ENCODE measurements around the gene FABP1. TPM values are rescaled to one million over a fixed set of nuclear protein-coding genes. Genes with fewer than 3 reads are reported as not detected.
A peak's percentile ranks its signal among the peaks of the same experiment; 100 is the strongest.

Gene FABP1
- polyA plus RNA-seq, 1 of the 3 experiments (the other 2 are of a cell fraction) = not detected

DNA sequence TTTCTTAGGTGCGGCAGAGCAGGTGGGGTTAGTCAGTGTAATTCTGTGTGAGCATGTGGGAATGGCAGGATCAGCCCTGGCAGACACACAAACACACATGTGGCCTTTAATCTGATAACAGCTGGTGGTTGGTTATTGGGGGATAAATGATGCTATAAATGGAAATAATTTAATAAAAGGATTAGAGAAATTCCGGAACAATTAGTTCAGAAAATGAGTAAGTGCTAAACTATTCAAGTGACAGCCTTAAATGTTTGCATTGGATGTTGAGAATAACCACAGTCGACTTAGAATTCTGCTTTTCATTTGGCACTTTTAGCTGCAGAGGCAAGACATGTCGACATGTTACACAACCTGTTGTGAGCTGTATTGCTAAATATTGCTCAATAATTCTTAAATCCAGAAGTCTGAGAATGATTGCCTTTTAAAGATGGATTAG lies 53.0 kb downstream of the FABP1 start:
- peak overlapping the region in 1 of 2 experiments; percentile 35; a peak in 1 of 4 replicates for H3K27ac ChIP-seq (ENCODE audit: low read depth in 2 of 2, low read length in 1 of 2)

DNA sequence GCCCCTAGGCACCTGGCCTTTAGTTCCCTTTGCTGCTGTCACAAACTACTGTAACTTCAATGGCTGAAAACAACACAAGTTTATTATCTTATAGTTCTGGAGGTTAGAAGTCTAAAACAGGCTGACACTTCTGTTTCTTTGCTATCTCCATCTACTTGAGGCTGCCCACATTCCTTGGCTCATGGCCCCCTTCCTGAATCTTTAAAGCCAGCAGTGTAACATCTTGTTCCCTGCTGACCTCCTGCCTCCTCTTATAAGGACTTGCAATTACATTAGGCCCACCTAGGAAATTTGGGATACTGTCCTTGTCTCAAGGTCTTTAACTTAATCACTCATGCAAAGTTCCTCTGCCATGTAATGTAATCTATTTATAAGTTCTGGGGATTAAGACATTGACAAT lies 53.7 kb downstream of the FABP1 start:
- POLR2A ChIA-PET = no interaction called here
- no peak overlapping the region for H3K27ac ChIP-seq (ENCODE audit: low read depth in 2 of 2, low read length in 1 of 2)
- no peaks in the 10 kb centered on the region for H3K9me2 ChIP-seq
- no peak overlapping the region for H3K4me3 ChIP-seq (ENCODE audit: low read depth in 2 of 2, low read length in 1 of 2)
- no peaks in the 10 kb centered on the region for H3F3A ChIP-seq (replicated peaks; ENCODE audit: insufficient read depth)
- peaks cover 3 to 16% of the 10 kb centered on the region in 2 experiments; a peak in 2 of 4 replicates for H3K4me1 ChIP-seq (ENCODE audit: control insufficient read depth in 1 of 2, insufficient read depth in 2 of 2, low read depth in 1 of 2, low read length in 1 of 2)
- CTCF ChIA-PET = interaction anchor here (2.3 to 4.3 kb wide), 2 partner anchors 14 to 86 kb away, joined by 6 to 18 read pairs; no protein-coding TSS in a partner anchor
- H3K9me3 ChIP-seq = no peaks in the 10 kb centered on the region
- H3K27me3 ChIP-seq (ENCODE audit: insufficient read depth) = no peaks in the 10 kb centered on the region
- H3K4me2 ChIP-seq = no peak overlapping the region
- H2AFZ ChIP-seq (ENCODE audit: low read depth) = no peak overlapping the region
- H3K9ac ChIP-seq = no peak overlapping the region
- H3K79me2 ChIP-seq (ENCODE audit: insufficient read depth) = no peaks in the 10 kb centered on the region
- DNase-seq = no peak
- H3K36me3 ChIP-seq (replicated peaks in 1 of 2; ENCODE audit: control insufficient read depth in 1 of 2, insufficient read depth in 2 of 2, low read length in 1 of 2) = no peaks in the 10 kb centered on the region
- H4K20me1 ChIP-seq (ENCODE audit: insufficient read depth) = no peaks in the 10 kb centered on the region
- no peak for TF ChIP-seq ELF1 (IDR thresholded peaks at IDR 0.05)
- no peak for TF ChIP-seq SMC3 (IDR thresholded peaks at IDR 0.05; ENCODE audit: low read depth, low read length)
- TF ChIP-seq, protein P1, sequence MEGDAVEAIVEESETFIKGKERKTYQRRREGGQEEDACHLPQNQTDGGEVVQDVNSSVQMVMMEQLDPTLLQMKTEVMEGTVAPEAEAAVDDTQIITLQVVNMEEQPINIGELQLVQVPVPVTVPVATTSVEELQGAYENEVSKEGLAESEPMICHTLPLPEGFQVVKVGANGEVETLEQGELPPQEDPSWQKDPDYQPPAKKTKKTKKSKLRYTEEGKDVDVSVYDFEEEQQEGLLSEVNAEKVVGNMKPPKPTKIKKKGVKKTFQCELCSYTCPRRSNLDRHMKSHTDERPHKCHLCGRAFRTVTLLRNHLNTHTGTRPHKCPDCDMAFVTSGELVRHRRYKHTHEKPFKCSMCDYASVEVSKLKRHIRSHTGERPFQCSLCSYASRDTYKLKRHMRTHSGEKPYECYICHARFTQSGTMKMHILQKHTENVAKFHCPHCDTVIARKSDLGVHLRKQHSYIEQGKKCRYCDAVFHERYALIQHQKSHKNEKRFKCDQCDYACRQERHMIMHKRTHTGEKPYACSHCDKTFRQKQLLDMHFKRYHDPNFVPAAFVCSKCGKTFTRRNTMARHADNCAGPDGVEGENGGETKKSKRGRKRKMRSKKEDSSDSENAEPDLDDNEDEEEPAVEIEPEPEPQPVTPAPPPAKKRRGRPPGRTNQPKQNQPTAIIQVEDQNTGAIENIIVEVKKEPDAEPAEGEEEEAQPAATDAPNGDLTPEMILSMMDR (IDR thresholded peaks at IDR 0.05) = no peak
- TF ChIP-seq MEF2A (IDR thresholded peaks at IDR 0.05; ENCODE audit: borderline replicate concordance, low read depth) = no peak
- TF ChIP-seq, protein P2, sequence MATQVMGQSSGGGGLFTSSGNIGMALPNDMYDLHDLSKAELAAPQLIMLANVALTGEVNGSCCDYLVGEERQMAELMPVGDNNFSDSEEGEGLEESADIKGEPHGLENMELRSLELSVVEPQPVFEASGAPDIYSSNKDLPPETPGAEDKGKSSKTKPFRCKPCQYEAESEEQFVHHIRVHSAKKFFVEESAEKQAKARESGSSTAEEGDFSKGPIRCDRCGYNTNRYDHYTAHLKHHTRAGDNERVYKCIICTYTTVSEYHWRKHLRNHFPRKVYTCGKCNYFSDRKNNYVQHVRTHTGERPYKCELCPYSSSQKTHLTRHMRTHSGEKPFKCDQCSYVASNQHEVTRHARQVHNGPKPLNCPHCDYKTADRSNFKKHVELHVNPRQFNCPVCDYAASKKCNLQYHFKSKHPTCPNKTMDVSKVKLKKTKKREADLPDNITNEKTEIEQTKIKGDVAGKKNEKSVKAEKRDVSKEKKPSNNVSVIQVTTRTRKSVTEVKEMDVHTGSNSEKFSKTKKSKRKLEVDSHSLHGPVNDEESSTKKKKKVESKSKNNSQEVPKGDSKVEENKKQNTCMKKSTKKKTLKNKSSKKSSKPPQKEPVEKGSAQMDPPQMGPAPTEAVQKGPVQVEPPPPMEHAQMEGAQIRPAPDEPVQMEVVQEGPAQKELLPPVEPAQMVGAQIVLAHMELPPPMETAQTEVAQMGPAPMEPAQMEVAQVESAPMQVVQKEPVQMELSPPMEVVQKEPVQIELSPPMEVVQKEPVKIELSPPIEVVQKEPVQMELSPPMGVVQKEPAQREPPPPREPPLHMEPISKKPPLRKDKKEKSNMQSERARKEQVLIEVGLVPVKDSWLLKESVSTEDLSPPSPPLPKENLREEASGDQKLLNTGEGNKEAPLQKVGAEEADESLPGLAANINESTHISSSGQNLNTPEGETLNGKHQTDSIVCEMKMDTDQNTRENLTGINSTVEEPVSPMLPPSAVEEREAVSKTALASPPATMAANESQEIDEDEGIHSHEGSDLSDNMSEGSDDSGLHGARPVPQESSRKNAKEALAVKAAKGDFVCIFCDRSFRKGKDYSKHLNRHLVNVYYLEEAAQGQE (IDR thresholded peaks at IDR 0.05; ENCODE audit: low read depth, low read length) = no peak
- TF ChIP-seq RCOR1 (IDR thresholded peaks at IDR 0.05; ENCODE audit: low read length) = no peak
- no peak for TF ChIP-seq GABPA (IDR thresholded peaks at IDR 0.05; ENCODE audit: low read depth)
- TF ChIP-seq RXRA (IDR thresholded peaks at IDR 0.05; ENCODE audit: borderline replicate concordance, low read depth) = no peak

More for the DNA sequence above, 53.0 kb downstream of the FABP1 start:
- ChIA-PET CTCF (interaction anchor here (0.6 to 4.3 kb wide), 4 partner anchors 9 to 85 kb away, joined by 3 to 18 read pairs (median 4); no protein-coding TSS in a partner anchor), POLR2A (no interaction called here)
- Histone ChIP-seq H3K27me3 (ENCODE audit: insufficient read depth) (no peaks in the 10 kb centered on the region), H3K4me1 (ENCODE audit: control insufficient read depth in 1 of 2, insufficient read depth in 2 of 2, low read depth in 1 of 2, low read length in 1 of 2) (peaks cover 3 to 18% of the 10 kb centered on the region in 2 experiments; a peak in 2 of 4 replicates), H3F3A (replicated peaks; ENCODE audit: insufficient read depth) (no peaks in the 10 kb centered on the region), H3K9me3 (no peaks in the 10 kb centered on the region), H3K9me2 (no peaks in the 10 kb centered on the region), H3K9ac (no peak overlapping the region), H3K4me3 (ENCODE audit: low read depth in 2 of 2, low read length in 1 of 2) (no peak overlapping the region), H3K79me2 (ENCODE audit: insufficient read depth) (no peaks in the 10 kb centered on the region), H4K20me1 (ENCODE audit: insufficient read depth) (no peaks in the 10 kb centered on the region), H3K4me2 (0 out of 2 replicates have a peak overlapping the region, but pooled peaks have one; percentile 33), H2AFZ (ENCODE audit: low read depth) (no peak overlapping the region), H3K36me3 (replicated peaks in 1 of 2; ENCODE audit: control insufficient read depth in 1 of 2, insufficient read depth in 2 of 2, low read length in 1 of 2) (no peaks in the 10 kb centered on the region)
- TF ChIP-seq NFIC (IDR thresholded peaks at IDR 0.05; ENCODE audit: borderline replicate concordance) (peak; percentile 29; the same call in 1 of the 2 replicates), TEAD4 (IDR thresholded peaks at IDR 0.05; ENCODE audit: borderline replicate concordance, insufficient read depth) (peak; percentile 44; the same call in 1 of the 2 replicates), FOSL2 (IDR thresholded peaks at IDR 0.05; ENCODE audit: borderline replicate concordance, low read depth) (0 out of 2 replicates have a peak, but pooled peaks have one; percentile 20), TCF12 (IDR thresholded peaks at IDR 0.05) (peak; percentile 82), SMC3 (IDR thresholded peaks at IDR 0.05; ENCODE audit: low read depth, low read length) (no peak), EP300 (IDR thresholded peaks at IDR 0.05; ENCODE audit: borderline replicate concordance in 1 of 2, low read depth in 1 of 2, low read length in 1 of 2) (peak; percentile 19 to 61; a peak in 2 of 4 replicates), MEF2A (IDR thresholded peaks at IDR 0.05; ENCODE audit: borderline replicate concordance, low read depth) (peak; percentile 76; the same call in 1 of the 2 replicates), JUND (IDR thresholded peaks at IDR 0.05) (peak; percentile 62), POLR2AphosphoS5 (IDR thresholded peaks at IDR 0.05; ENCODE audit: low read depth, low read length) (peak; percentile 56; the same call in 1 of the 2 replicates), YY1 (IDR thresholded peaks at IDR 0.05; ENCODE audit: low read depth) (no peak)
- TF ChIP-seq, protein P3, sequence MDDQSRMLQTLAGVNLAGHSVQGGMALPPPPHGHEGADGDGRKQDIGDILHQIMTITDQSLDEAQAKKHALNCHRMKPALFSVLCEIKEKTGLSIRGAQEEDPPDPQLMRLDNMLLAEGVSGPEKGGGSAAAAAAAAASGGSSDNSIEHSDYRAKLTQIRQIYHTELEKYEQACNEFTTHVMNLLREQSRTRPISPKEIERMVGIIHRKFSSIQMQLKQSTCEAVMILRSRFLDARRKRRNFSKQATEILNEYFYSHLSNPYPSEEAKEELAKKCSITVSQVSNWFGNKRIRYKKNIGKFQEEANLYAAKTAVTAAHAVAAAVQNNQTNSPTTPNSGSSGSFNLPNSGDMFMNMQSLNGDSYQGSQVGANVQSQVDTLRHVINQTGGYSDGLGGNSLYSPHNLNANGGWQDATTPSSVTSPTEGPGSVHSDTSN (IDR thresholded peaks at IDR 0.05) = peak; percentile 56
- TF ChIP-seq, protein P4, sequence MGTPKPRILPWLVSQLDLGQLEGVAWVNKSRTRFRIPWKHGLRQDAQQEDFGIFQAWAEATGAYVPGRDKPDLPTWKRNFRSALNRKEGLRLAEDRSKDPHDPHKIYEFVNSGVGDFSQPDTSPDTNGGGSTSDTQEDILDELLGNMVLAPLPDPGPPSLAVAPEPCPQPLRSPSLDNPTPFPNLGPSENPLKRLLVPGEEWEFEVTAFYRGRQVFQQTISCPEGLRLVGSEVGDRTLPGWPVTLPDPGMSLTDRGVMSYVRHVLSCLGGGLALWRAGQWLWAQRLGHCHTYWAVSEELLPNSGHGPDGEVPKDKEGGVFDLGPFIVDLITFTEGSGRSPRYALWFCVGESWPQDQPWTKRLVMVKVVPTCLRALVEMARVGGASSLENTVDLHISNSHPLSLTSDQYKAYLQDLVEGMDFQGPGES (IDR thresholded peaks at IDR 0.05; ENCODE audit: low read depth, low read length) = no peak
- TF ChIP-seq, protein P5, sequence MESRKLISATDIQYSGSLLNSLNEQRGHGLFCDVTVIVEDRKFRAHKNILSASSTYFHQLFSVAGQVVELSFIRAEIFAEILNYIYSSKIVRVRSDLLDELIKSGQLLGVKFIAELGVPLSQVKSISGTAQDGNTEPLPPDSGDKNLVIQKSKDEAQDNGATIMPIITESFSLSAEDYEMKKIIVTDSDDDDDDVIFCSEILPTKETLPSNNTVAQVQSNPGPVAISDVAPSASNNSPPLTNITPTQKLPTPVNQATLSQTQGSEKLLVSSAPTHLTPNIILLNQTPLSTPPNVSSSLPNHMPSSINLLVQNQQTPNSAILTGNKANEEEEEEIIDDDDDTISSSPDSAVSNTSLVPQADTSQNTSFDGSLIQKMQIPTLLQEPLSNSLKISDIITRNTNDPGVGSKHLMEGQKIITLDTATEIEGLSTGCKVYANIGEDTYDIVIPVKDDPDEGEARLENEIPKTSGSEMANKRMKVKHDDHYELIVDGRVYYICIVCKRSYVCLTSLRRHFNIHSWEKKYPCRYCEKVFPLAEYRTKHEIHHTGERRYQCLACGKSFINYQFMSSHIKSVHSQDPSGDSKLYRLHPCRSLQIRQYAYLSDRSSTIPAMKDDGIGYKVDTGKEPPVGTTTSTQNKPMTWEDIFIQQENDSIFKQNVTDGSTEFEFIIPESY (IDR thresholded peaks at IDR 0.05; ENCODE audit: borderline replicate concordance, low read depth) = no peak
- 12% methylated on average over 4 of the region's 4 CpGs for WGBS (ENCODE audit: low lambda C conversion rate)
- no peak for DNase-seq

Data from SK-N-SH (cell line).